HG03025 (cell line): ENCODE measurements around the gene SLCO3A1.

ENCODE experiments used
- ATAC-seq: cut with Tn5 transposase; IDR thresholded peaks from one replicate; pipeline ENCODE4 v1.9.1; 2021; ENCODE audit warnings: mild to moderate bottlenecking, moderate library complexity; ENCODE audit not compliant: unreplicated experiment, low FRiP score

The SLCO3A1 gene

GRCh38 chr15:91853511-91853947, at the start of gene SLCO3A1:
TSS of gene SLCO3A1 (plus strand) at chr15:91853708.
- peak; percentile 6 for ATAC-seq

DNA sequence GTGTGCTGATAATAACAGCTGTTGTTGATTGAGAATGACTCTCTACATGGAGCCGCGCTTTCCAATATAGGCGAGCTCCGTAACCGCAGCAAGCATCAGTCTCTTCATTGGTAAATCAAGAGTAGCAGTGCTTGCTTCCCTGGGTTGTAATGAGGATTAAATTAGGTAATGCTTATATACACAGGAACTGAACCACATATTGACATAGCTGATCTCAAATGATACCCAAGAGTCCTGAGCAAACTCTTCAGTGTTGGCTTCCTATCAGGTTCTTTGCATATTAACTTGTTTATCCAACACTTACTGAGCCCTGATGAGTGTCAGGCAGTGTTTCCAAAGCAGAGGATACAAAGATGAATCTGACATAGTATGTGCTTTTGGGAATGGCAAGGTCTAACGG, 46.4 kb upstream of the SLCO3A1 start:
- no peak for ATAC-seq

DNA sequence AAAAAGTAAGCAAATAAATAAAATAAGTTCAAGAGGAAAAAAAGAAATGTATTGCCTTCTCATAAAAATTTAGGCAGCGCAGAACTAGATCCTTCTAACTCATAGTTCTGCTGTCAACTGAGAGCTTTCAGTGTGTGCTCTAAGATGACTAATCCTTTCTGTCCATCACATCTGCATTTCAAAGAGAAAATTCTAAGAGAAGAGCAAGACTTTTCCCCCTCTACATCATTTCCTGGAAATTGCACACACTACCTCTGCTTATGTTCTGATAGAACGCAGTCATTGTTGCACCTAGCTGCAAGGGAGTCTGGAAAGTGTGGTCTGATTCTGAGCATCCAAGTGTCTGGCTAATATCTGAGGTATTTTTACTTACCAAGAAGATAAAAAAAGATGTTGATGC, 39.6 kb upstream of the SLCO3A1 start:
- ATAC-seq: no peak

- no peak for ATAC-seq
Observed at GRCh38 chr15:91816942-91817341, 36.6 kb upstream of the SLCO3A1 start.

- no peak for ATAC-seq
Observed at GRCh38 chr15:91821458-91821857, 32.0 kb upstream of the SLCO3A1 start.

DNA sequence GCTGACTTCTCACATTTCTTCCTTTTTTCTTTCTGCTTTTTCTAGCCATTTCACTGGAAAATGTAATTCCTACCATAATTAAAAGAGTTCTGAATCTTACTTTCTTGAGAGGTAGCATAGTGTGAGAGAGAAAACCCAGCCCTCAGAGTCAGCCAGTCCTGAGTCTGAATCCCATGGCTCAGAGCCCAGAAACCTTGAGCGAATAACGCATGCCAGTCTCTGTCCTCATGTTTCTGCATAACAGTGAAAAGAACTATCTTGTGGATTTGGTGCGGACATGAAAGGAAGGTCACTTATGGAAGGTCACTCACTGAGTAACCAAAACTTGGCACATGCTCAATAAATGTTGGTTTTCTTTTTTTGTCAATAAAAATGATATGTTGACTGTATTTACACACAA, 29.3 kb upstream of the SLCO3A1 start:
- no peak for ATAC-seq

DNA sequence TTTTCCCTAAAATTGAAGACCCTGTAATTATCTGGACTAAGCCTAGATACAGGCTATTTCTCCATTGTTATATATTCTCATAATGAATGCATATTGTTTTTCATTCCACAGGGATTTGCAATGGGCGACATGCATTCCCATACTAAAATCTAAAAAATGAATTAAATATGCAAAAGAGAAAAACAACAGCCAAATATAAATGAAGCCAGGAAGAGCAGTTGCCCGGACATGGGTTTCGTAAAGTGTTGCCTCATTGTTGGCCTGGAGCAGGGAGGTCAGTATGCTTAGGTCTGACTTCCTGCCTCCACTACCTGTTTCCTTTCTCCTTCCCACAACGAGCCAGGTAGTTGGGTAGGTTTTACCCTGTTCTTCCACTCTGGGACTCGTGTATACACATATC, 27.1 kb upstream of the SLCO3A1 start:
- ATAC-seq: no peak

- ATAC-seq: no peak
Observed at GRCh38 chr15:91833056-91833455, 20.5 kb upstream of the SLCO3A1 start.

DNA sequence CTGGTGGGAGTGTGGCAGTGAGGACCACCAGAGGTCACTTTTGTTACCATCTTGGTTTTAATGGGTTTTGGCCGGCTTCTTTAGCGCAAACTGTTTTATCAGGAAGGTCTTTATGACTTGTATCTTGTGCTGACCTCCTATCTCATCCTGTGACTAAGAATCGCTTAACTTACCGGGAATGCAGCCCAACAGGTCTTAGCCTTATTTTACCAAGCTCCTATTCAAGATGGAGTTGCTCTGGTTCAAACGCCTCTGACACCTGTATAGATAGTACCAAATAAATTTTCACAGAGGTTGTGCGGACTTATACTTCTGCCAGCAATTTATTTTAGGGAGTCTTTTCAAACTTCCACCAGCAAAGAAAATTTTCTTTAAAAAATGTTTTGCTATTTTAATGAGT, 13.6 kb upstream of the SLCO3A1 start:
- no peak for ATAC-seq

- no peak for ATAC-seq
Observed at GRCh38 chr15:91841861-91842260, 11.6 kb upstream of the SLCO3A1 start.

DNA sequence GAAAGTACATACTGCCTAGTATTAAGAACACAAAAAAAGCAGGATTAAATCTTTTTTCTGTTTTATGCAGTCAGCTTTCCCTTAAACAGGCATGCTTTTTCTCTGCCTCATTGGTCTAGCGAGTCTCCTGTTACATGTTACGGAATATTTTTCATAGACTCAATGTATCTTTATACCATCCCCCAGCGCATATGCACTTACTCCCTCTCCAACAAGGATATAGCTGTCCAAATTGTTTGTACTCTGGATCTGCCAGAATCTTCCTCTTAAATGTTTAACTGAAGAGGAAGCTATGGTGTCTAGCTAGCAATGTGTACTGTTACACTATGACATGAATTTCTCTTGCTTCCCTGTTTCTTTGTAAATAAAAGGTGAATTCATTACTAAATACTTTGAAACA, 9.2 kb upstream of the SLCO3A1 start:
- no peak for ATAC-seq

DNA sequence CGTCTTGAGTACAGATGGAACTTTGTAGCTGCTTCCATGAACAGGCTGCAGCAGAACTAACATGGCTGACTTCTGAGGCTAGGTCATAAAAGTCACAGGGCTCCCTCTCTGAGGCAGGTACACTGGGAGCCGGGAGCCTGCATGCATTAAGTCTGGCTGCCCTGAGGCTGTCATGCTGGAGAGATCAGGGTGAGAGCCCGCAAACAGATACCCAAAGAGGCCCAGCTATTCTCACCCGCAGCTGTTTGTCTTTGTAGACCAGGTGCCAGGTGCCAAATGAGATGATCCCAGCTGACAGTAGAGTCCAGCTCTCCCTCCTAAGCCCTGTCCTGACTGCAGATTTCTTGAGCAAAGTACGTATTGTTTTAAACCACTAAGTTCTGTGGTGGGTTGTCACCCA, 8.6 kb upstream of the SLCO3A1 start:
- ATAC-seq: no peak

GRCh38 chr15:91845720-91846119, 7.8 kb upstream of the SLCO3A1 start:
- ATAC-seq: no peak

- no peak for ATAC-seq
Observed at GRCh38 chr15:91849180-91849579, 4.3 kb upstream of the SLCO3A1 start.

- ATAC-seq: no peak
Observed at GRCh38 chr15:91849749-91850161, 3.8 kb upstream of the SLCO3A1 start.

DNA sequence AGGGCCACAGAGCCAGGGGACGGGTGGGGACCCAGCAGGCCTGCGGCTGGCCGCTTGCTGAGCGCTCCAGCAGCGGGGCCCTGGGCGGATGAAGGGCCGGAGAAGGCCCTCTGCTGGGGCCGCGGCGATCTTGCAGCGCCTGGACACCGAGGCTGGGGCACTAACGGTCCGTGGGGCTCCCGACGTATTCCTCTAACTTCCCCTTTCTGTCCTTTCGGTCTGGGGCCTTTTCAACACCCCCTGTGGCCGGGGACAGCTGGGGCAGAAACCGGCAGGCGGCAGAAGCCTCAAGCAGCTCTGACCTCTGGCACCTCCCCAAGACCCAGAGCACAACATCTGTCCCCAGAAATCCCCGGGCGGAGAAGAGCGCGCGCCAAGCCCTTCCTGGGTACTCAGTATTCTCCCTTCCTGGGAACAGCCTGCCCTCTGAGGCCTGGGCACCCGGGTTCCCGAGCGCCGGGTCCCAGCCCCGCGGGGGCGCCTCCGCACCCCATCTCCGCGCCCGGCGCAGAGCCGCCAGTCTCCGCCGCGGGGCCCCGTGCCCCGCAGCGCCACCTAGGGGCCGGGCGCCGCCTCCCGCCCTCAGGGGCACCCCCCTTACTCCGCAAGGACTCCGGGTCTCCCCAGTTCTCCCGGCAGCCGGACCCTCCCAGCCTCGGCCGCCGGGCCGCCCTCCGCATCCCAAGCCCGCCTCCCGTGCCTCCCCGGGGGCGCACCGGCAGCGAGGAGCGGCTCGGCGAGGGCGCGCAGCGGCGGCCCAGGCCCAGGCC, 582 bp upstream of the SLCO3A1 start:
- ATAC-seq: peak; percentile 40

DNA sequence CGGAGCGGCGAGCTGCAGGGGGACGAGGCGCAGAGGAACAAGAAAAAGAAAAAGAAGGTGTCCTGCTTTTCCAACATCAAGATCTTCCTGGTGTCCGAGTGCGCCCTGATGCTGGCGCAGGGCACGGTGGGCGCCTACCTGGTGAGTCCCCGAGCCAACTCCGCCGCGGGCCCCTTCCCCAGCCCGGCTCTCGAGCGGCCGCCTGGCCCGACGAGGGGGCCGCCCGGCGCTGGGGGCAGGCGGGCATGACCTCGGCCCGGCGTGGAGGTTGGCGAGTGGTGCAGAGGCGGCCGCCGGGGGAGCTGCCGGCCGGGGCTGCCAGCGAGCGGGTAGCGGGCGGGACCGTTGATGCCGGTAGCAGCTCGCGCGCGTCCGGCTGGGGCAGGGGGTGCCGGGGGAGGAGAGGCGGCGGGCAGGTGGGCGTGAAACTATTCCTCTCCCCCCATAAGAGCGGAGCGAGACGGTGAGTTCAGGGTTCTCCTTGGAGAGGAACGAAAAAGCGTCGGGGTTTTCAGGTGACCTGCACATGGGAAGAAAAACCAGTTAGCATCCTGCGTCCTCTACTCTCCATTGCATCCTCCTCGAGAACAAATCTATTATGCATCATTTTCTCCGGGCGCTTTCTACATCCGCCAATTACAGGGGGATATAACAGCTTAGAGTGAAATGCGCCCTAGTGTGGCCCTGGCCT, 585 bp downstream of the SLCO3A1 start:
- no peak for ATAC-seq

DNA sequence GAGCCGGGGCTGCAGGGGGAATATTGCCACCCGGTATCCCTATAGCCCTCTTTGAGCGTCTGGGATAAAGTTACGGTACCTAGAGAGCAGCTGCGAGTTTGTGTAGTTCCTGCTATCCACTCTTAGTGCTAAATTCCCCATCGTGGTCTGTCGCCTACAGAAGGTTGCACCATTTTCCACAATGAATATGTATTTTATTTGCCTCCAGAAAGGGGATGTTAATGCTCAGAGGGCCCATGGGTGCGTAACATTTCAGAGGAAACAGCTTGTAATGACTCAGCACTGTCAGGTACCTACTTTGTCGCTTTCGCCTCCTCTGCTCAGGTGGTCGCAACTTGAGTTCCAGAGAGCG, 1.1 kb downstream of the SLCO3A1 start:
- no peak for ATAC-seq

GRCh38 chr15:91855241-91855640, 1.7 kb downstream of the SLCO3A1 start:
- no peak for ATAC-seq

DNA sequence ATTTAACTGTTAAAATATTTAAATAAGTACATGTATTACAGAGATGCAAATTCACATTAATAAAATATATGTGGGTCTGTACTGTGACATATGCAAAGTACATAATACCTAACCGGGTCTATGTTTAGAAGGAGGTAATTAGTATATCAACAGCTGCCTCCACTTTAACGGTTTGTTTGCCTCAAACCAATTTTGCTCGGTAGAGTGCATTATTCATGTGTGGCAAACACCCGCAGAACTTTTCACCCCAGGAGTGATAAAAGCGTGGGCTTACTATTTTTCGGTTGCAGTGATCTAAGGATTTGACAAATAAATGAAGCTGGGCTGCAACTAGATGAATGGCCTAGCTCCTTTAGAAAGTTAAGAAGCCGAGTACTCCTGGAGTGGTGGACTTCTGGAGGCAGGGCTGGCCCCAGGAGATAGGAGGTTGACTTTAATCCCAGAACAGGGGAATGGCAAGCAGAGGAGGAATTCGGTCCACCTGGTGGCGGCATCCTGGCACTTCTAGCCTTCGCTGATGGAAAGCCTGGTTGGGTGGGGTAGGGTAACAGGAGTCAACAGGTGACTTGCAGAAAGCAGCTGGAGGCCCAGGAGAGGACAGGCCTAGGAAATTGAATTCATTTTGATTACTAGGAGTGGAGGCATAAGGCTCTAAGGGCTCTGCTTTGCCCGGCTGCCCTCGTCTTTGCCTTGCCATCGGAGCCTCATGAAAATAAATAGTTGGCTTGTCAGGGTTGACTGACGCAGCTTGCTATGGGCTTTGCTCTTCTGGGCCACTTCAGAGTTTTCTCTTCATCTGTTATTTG, 2.4 kb downstream of the SLCO3A1 start:
- ATAC-seq: no peak

GRCh38 chr15:91857224-91857585, 3.7 kb downstream of the SLCO3A1 start:
- no peak for ATAC-seq
